Esophagus muscularis mucosa (tissue), 4 donors: ENCODE results near the gene DDHD1. TPM values are rescaled to one million over a fixed set of nuclear protein-coding genes. Genes with fewer than 3 reads are reported as not detected.

Experiments
- DNase-seq: peaks from one replicate; pipeline ENCODE4 v3.0.0-alpha.2; 2017; ENCODE audit errors: extremely low spot score
- H3K27ac ChIP-seq, 4 donors: fragments of 200-600 bp; sonication (generic); replicated peaks in 1 of 4; 1 replicate in 3 of 4; 2 replicates in 1 of 4; pipeline ENCODE4 v1.5.1; 2016 to 2019; ENCODE audit warnings: mild to moderate bottlenecking in 1 of 4
- H3K27me3 ChIP-seq, 4 donors: fragments of 200-600 bp; sonication (generic); one replicate each; pipeline versions ENCODE4 v1.5.1 to v1.6.0; 2016 to 2019
- H3K36me3 ChIP-seq, 4 donors: fragments of 200-600 bp; sonication (generic); one replicate each; pipeline ENCODE4 v1.5.1; 2016 to 2019
- H3K4me1 ChIP-seq, 4 donors: fragments of 200-600 bp; sonication (generic); one replicate each; pipeline ENCODE4 v1.5.1; 2016 to 2019
- H3K4me3 ChIP-seq, 4 donors: fragments of 200-600 bp; sonication (generic); 1 replicate in 2 of 4; 2 replicates in 2 of 4; pipeline ENCODE4 v1.5.1; 2016 to 2019; ENCODE audit warnings: mild to moderate bottlenecking in 4 of 4, moderate library complexity in 1 of 4
- H3K9me3 ChIP-seq, 4 donors: fragments of 200-600 bp; sonication (generic); 1 replicate in 3 of 4; 2 replicates in 1 of 4; pipeline ENCODE4 v1.5.1; 2016 to 2019
- CTCF ChIP-seq, 3 experiments: fragments of 200-600 bp in 2 of 3; fragments of 450-650 bp in 1 of 3; sonication (generic) in 2 of 3; IDR thresholded peaks; one replicate each; pipeline ENCODE4 v1.5.1; 2017 to 2019; ENCODE audit warnings: antibody characterized with exemption in 3 of 3, mild to moderate bottlenecking in 2 of 3, moderate library complexity in 1 of 3
- EP300 ChIP-seq: sonication (generic); formaldehyde crosslinking; IDR thresholded peaks from one replicate; pipeline ENCODE4 v1.6.1; 2017; ENCODE audit warnings: antibody characterized with exemption
- POLR2A ChIP-seq: fragments of 450-650 bp; IDR thresholded peaks from one replicate; pipeline ENCODE4 v1.6.1; 2017; ENCODE audit warnings: antibody characterized with exemption, moderate library complexity, mild to moderate bottlenecking, low read depth
- POLR2AphosphoS5 ChIP-seq, 2 donors: sonication (generic); formaldehyde crosslinking; IDR thresholded peaks; one replicate each; pipeline ENCODE4 v1.6.1; 2017; ENCODE audit warnings: antibody characterized with exemption in 2 of 2
- WGBS: methylation state at CpG from one replicate; pipeline ENCODE4 v1.1.5; 2018; 5-methylcytosine and 5-hydroxymethylcytosine counted together
- intact Hi-C: fragments of 100-400 bp; cut with DNase I; formaldehyde crosslinking; loops from one replicate; pipeline ENCODE4 v1.15.1; 2023
- total RNA-seq, 4 donors: library from RNA; depleted of rRNA; stranded (reverse); fragments of >200 nt; gene quantifications; one replicate each; pipeline versions ENCODE4 v1.1.0 to v1.2.1, GENCODE V29; 2016

Gene DDHD1
- total RNA-seq, 4 donors from 2014 or later, result 15.4 to 19.9 (median 16.2) TPM

GRCh38 chr14:53011053-53011462 lies 142.1 kb downstream of the DDHD1 start:
- DNase-seq, result peak; percentile 95
- Histone ChIP-seq H3K27ac (peak overlapping the region; percentile 68 to 78 (median 72)), H3K4me3 (no peak overlapping the region), H3K4me1 (peaks cover 7 to 22% (median 20%) of the 10 kb centered on the region in 4 donors), H3K27me3 (no peaks in the 10 kb centered on the region), H3K36me3 (no peaks in the 10 kb centered on the region), H3K9me3 (no peaks in the 10 kb centered on the region)
- TF ChIP-seq POLR2AphosphoS5 (IDR thresholded peaks at IDR 0.05) (peak; percentile 81 to 87), CTCF (IDR thresholded peaks at IDR 0.05) (no peak), EP300 (peak; percentile 6), POLR2A (no peak)
- 39% methylated on average over 4 of the region's 7 CpGs for WGBS
- intact Hi-C loops, result loop anchor here (5.0 kb wide), 1 partner anchor 41 kb away; no protein-coding TSS in a partner anchor

DNA sequence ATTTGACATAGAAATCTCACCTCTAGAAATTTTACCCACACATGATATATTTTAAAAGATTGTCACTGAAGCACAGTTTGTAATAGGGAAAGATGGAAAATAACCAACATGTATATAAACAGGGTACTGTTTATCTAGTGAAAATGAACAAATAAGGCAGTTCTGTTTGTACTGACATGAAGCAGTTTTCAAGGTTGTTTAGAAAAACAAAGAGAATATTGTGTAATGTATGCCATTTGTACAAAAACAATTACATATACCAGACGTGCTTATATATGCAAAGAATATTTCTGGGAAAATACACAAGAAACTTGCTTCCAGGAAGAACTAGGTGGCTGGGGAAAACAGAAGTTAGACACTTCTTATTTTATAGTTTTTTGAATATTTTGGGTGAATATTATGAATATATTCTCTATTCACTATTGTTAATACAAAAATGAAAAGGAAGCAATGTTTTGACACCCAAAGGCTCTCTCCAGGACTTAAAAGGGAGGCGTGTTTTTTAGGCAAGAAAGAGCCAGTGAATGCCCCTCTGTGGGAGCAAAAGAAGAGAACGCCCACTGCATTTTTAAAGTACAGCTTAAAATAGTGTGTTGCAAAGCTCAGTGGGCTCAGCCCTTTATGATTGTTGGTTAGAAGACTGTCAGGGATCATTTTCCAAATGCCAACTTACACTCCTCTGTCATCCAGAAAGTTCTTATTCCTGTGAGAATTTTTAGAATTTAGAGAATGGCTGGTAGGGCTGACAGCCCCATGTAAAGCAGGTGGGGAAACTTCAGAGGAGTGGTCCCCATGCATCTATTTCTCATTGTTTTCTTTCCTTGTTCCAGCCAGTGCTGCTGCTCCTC lies 142.7 kb downstream of the DDHD1 start:
- no peaks in the 10 kb centered on the region for H3K27me3 ChIP-seq
- peak overlapping the region; percentile 68 to 78 (median 72) for H3K27ac ChIP-seq
- intact Hi-C loops, result loop anchor here (5.0 kb wide), 1 partner anchor 42 kb away; no protein-coding TSS in a partner anchor
- no peak for DNase-seq
- H3K4me1 ChIP-seq, result peaks cover 7 to 22% (median 20%) of the 10 kb centered on the region in 4 donors
- no peaks in the 10 kb centered on the region for H3K9me3 ChIP-seq
- TF ChIP-seq POLR2AphosphoS5 (IDR thresholded peaks at IDR 0.05), result no peak
- TF ChIP-seq POLR2A, result no peak
- TF ChIP-seq EP300, result no peak
- no peak for TF ChIP-seq CTCF (IDR thresholded peaks at IDR 0.05)
- whole genome bisulfite sequencing, result 49% methylated on average over 3 of the region's 3 CpGs
- H3K36me3 ChIP-seq, result no peaks in the 10 kb centered on the region
- no peak overlapping the region for H3K4me3 ChIP-seq

GRCh38 chr14:53006931-53007562 lies 146.1 kb downstream of the DDHD1 start:
- Histone ChIP-seq H3K4me3 (no peak overlapping the region), H3K4me1 (peaks cover 7 to 35% (median 28%) of the 10 kb centered on the region in 4 donors), H3K27ac (no peak overlapping the region), H3K27me3 (no peaks in the 10 kb centered on the region), H3K36me3 (no peaks in the 10 kb centered on the region), H3K9me3 (no peaks in the 10 kb centered on the region)
- DNase-seq, result no peak
- intact Hi-C loops, result no loop called here
- 64% methylated on average over 4 of the region's 4 CpGs for WGBS
- TF ChIP-seq POLR2AphosphoS5 (IDR thresholded peaks at IDR 0.05) (no peak), CTCF (IDR thresholded peaks at IDR 0.05) (no peak), POLR2A (no peak), EP300 (no peak)

GRCh38 chr14:53004976-53005375 lies 148.1 kb downstream of the DDHD1 start:
- 77% methylated on average over 5 of the region's 5 CpGs for WGBS
- Histone ChIP-seq H3K36me3 (no peaks in the 10 kb centered on the region), H3K27me3 (no peaks in the 10 kb centered on the region), H3K4me1 (peaks cover 2 to 22% (median 17%) of the 10 kb centered on the region in 4 donors), H3K4me3 (no peak overlapping the region), H3K27ac (peak overlapping the region in 1 of 4 donors; percentile 57), H3K9me3 (no peaks in the 10 kb centered on the region)
- intact Hi-C loops, result no loop called here
- TF ChIP-seq EP300, result no peak
- TF ChIP-seq POLR2AphosphoS5 (IDR thresholded peaks at IDR 0.05), result no peak
- no peak for TF ChIP-seq POLR2A
- TF ChIP-seq CTCF (IDR thresholded peaks at IDR 0.05), result no peak
- no peak for DNase-seq
